HUES48 (cell line): ENCODE measurements around the gene FAIM.
A peak's percentile ranks its signal among the peaks of the same experiment; 100 is the strongest.
"Not testable (repeated sequence)": the region's sequence is repeated elsewhere in the genome, so short reads cannot be mapped to it uniquely, and the experiment has no call there.

Experiments used
- H3K27ac ChIP-seq: one replicate; pipeline ENCODE4 v1.7.0; 2013; ENCODE audit warnings: low read depth, low read length, inconsistent platforms
- H3K27me3 ChIP-seq: 2 replicates; pipeline ENCODE4 v1.6.1; 2013; ENCODE audit warnings: mild to moderate bottlenecking, low read length; ENCODE audit not compliant: control insufficient read depth, insufficient read depth
- H3K36me3 ChIP-seq: 2 replicates; pipeline ENCODE4 v1.6.1; 2013; ENCODE audit warnings: low read length; ENCODE audit not compliant: control insufficient read depth, insufficient read depth
- H3K4me1 ChIP-seq: 2 replicates; pipeline ENCODE4 v1.6.1; 2013; ENCODE audit warnings: mild to moderate bottlenecking, low read length; ENCODE audit not compliant: control insufficient read depth, insufficient read depth
- H3K4me3 ChIP-seq: 2 replicates; pipeline ENCODE4 v1.5.1; 2013; ENCODE audit warnings: mild to moderate bottlenecking, low read depth, low read length
- H3K9ac ChIP-seq: 2 replicates; pipeline ENCODE4 v1.6.1; 2013; ENCODE audit warnings: mild to moderate bottlenecking, low read depth, low read length, moderate library complexity
- H3K9me3 ChIP-seq: 2 replicates; pipeline ENCODE4 v1.6.1; 2013; ENCODE audit warnings: low read length; ENCODE audit not compliant: control insufficient read depth, insufficient read depth

FAIM gene

GRCh38 chr3:138587374-138587773 lies 21.2 kb upstream of the FAIM start:
- Histone ChIP-seq H3K27ac (no peak overlapping the region), H3K4me1 (no peaks in the 10 kb centered on the region), H3K4me3 (no peak overlapping the region), H3K36me3 (peaks cover 11% of the 10 kb centered on the region; the same call in 1 of the 2 replicates), H3K9ac (no peak overlapping the region), H3K27me3 (no peaks in the 10 kb centered on the region), H3K9me3 (no peaks in the 10 kb centered on the region)

- peaks cover 11% of the 10 kb centered on the region; the same call in 1 of the 2 replicates for H3K36me3 ChIP-seq
- no peak overlapping the region for H3K9ac ChIP-seq
- no peak overlapping the region for H3K4me3 ChIP-seq
- H3K27ac ChIP-seq: no peak overlapping the region
- H3K27me3 ChIP-seq: no peaks in the 10 kb centered on the region
- no peaks in the 10 kb centered on the region for H3K4me1 ChIP-seq
- H3K9me3 ChIP-seq: no peaks in the 10 kb centered on the region
These were observed 20.1 kb upstream of the FAIM start for GRCh38 chr3:138588445-138588844.

- Histone ChIP-seq H3K4me3 (no peak overlapping the region), H3K4me1 (0 out of 2 replicates have a peak, but pooled peaks cover 4% of the 10 kb centered on the region), H3K27me3 (no peaks in the 10 kb centered on the region), H3K36me3 (peaks cover 11% of the 10 kb centered on the region; the same call in 1 of the 2 replicates), H3K27ac (no peak overlapping the region), H3K9ac (no peak overlapping the region), H3K9me3 (no peaks in the 10 kb centered on the region)
These were observed 17.2 kb upstream of the FAIM start for GRCh38 chr3:138591392-138591791.

GRCh38 chr3:138593488-138594149 lies 15.0 kb upstream of the FAIM start:
- Histone ChIP-seq H3K27me3 (no peaks in the 10 kb centered on the region), H3K36me3 (peaks cover 11% of the 10 kb centered on the region; the same call in 1 of the 2 replicates), H3K4me1 (peaks cover 9% of the 10 kb centered on the region; the same call in 1 of the 2 replicates), H3K9ac (peak overlapping the region; percentile 58; the same call in 1 of the 2 replicates), H3K9me3 (0 out of 2 replicates have a peak, but pooled peaks cover under 1% of the 10 kb centered on the region), H3K4me3 (peak overlapping the region; percentile 86), H3K27ac (peak overlapping the region; percentile 82)

GRCh38 chr3:138594150-138594934 lies 14.2 kb upstream of the FAIM start, which contains the start of gene CEP70:
CEP70 (minus strand) TSS chr3:138594260; CDS start chr3:138572927, 21,333 bp downstream.
- H3K4me3 ChIP-seq: peak within 1 kb of the TSS; percentile 86
- 0 out of 2 replicates have a peak, but pooled peaks cover 4% of the 10 kb centered on the region for H3K9me3 ChIP-seq
- H3K4me1 ChIP-seq: peaks cover 9% of the 10 kb centered on the region; the same call in 1 of the 2 replicates
- H3K36me3 ChIP-seq: peaks cover 11% of the 10 kb centered on the region; the same call in 1 of the 2 replicates
- no peaks in the 10 kb centered on the region for H3K27me3 ChIP-seq
- H3K27ac ChIP-seq: peak within 1 kb of the TSS; percentile 82
- H3K9ac ChIP-seq: peak within 1 kb of the TSS; percentile 58

GRCh38 chr3:138594935-138595610 lies 13.5 kb upstream of the FAIM start:
- Histone ChIP-seq H3K4me3 (no peak overlapping the region), H3K9ac (no peak overlapping the region), H3K4me1 (peaks cover 9% of the 10 kb centered on the region; the same call in 1 of the 2 replicates), H3K9me3 (0 out of 2 replicates have a peak, but pooled peaks cover 4% of the 10 kb centered on the region), H3K27me3 (no peaks in the 10 kb centered on the region), H3K27ac (no peak overlapping the region), H3K36me3 (peaks cover 6% of the 10 kb centered on the region; the same call in 1 of the 2 replicates)

- H3K9ac ChIP-seq, H3K9me3 ChIP-seq, H3K4me3 ChIP-seq, H3K36me3 ChIP-seq, H3K27me3 ChIP-seq, H3K27ac ChIP-seq, H3K4me1 ChIP-seq: not testable (repeated sequence)
These were observed 11.2 kb upstream of the FAIM start for GRCh38 chr3:138597186-138597976.

GRCh38 chr3:138598534-138598933 lies 10.0 kb upstream of the FAIM start:
- Histone ChIP-seq H3K27ac (no peak overlapping the region), H3K4me1 (peaks cover 9% of the 10 kb centered on the region; the same call in 1 of the 2 replicates), H3K9me3 (peaks cover 7% of the 10 kb centered on the region; the same call in 1 of the 2 replicates), H3K4me3 (no peak overlapping the region), H3K9ac (no peak overlapping the region), H3K27me3 (no peaks in the 10 kb centered on the region), H3K36me3 (no peaks in the 10 kb centered on the region)

- no peak overlapping the region for H3K27ac ChIP-seq
- no peak overlapping the region for H3K4me3 ChIP-seq
- H3K27me3 ChIP-seq: no peaks in the 10 kb centered on the region
- H3K4me1 ChIP-seq: peaks cover 5% of the 10 kb centered on the region; the same call in 1 of the 2 replicates
- H3K9me3 ChIP-seq: peaks cover 7% of the 10 kb centered on the region; the same call in 1 of the 2 replicates
- H3K9ac ChIP-seq: no peak overlapping the region
- no peaks in the 10 kb centered on the region for H3K36me3 ChIP-seq
These were observed 8.3 kb upstream of the FAIM start for GRCh38 chr3:138600100-138600745.

- not testable (repeated sequence) for H3K27me3 ChIP-seq, H3K27ac ChIP-seq, H3K4me1 ChIP-seq
These were observed 6.9 kb upstream of the FAIM start for GRCh38 chr3:138601661-138602060.

More at GRCh38 chr3:138601661-138602060, 6.9 kb upstream of the FAIM start:
- not testable (repeated sequence) for H3K36me3 ChIP-seq, H3K4me3 ChIP-seq, H3K9ac ChIP-seq, H3K9me3 ChIP-seq
